GM21515 (cell line): ENCODE results near the gene PHLDA1.

Experiments
- ATAC-seq: cut with Tn5 transposase; IDR thresholded peaks from one replicate; pipeline ENCODE4 v1.9.1; 2021; ENCODE audit not compliant: unreplicated experiment

The PHLDA1 gene

DNA sequence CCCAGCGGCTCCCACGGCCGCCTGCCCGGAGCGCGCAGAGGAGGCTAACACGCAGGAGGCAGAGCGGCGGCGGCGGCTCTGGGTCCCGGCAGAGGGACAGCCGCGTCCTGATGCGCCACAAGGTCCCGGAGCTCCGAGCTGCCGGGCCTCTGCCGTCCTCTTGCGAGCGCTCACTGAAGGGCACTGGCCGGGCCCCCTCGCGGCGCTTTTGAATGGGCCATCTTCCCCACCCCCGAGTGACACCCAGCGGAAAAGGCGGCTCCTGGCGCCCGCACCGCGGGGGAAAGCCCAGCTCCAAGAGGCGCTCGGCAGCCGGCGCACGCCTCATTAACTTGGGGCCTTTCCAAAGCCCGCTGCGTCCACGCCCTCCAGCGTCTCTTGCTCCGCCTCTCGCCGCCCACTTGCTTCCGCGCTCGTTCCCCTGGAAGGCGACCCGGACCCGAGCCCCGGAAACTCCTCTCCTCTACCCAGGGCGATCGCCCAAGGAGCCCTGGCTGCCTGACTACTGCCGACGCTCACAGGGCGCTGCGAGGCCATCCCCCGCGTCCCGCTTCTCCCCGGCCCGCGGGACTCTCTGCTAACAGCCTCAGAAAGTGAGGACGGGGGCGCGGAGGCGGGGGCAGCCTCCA, at the start of gene PHLDA1:
Gene PHLDA1 (minus strand): TSS at position 363 of the 629 bp plus-strand sequence.
- peak; percentile 84 for ATAC-seq

DNA sequence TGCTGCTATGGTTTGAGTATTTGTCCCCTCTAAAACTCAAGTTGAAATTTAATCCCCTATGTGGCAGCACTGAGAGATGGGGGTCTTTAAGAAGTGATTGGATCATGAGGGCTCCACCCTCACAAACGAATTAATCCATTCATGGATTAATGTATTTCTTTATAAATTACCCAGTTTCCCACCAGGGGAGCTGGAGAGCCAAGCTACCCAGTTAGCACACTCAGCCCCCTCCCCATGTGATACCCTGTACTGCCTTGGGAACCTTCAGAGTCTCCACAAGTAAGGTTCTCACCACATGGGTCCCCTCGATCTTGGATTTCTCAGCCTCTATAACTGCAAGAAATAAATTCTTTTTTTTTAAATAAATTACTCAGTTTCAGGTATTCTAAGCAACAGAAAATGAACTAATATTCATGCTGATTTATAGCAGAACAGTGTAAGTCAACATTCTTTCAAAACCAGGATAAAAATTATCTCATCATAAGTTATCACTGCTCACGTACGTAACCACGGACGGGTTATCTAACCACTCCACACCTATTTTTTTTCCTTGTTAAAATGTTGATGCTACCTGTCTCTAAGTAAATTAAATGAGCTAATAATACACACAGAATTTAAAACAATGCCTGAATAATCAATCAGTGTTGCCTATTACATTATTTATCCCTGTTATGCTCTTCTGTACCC, 49.3 kb upstream of the PHLDA1 start:
- ATAC-seq, result no peak

DNA sequence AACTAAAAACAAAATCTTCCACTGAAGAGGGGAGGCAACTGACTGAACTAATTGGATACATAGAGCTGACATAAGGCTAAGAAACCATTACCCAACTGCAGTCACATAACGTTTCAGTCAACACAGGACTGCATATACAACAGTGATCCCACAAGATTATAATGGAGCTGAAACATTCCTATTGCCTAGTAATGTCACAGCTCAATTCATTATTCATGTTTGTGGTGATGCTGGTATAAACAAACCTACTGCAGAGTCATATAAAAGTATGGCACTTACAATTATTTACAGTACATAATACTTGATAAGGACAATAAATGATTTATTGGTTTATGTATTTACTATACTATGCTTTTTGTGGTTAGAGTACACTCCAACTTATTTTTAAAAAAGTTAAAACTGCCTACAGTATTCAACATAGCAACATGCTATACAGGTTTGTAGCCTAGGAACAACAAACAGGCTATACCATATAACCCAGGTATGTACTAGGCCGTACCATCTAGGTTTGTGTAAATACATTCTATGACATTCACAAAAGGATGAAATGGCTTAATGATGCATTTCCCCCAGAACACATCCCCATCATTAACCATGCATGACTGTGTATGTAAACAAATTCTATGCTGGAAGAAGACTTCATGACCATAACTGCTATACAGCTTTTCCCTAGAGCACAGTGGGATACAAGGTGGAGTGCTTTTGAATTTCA, 48.6 kb upstream of the PHLDA1 start:
- ATAC-seq, result no peak

DNA sequence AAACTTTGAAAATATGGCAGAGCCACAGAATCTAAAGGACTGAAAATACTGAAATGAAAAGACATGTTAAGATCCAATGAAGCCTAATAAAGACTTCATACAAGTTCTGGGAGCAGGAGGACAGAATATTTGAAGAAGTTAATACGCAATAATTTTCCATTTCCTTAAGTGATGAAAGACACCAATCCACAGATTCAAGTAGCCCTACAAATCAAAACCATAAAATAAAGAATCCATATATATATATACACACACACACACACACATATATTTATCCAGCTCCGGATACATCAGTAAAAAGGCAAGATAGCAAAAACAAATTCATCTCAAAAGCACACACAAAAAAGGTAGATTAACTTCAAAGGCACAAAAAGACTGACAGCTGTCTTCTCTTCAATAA, 47.2 kb upstream of the PHLDA1 start:
- ATAC-seq, result no peak

DNA sequence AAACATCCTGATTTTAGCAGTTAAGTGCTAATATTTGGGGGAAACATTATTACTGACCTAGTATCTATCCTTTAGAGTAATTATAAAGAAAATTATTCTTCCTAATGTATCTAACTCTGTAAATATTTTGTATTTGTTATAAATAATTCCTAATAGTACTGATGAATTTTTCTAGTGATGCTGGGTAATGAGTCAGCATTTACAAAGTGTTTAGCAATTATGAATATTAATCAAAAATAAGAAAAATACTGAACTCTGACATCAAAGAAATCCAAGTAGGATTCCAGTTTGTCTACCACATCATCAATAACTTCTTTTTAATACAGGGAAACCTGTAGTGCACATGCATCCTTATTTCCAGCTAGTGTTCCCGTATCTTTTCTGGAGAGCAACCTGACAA, 43.9 kb upstream of the PHLDA1 start:
- no peak for ATAC-seq

DNA sequence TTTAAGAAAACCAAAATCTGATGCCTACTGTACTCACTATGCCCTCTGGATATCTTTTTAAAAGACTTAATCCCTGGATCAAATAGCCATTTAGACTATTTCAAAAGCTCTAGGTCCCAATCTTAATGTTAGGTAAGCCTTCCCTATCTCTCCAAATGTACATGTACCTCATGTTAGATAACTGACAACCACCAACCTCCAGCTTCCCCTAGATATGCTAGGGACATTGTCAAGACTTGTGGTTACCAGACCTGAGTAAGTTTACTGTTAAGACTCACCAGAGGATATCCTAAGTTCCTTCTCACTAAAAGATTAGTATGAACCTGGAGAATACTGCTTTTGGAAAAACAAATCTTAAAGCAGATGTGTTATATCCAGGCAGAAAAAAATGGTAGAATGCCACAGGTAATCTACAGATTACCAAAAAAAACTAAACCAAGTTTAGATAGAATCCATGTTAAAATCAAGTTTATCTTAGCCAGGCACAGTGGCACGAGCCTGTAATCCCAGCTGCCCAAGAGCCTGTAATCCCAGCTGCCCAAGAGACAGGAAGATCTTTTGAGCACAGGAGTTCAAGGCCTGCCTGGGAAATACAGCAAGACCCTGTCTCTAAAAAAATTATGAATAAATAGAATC, 43.2 kb upstream of the PHLDA1 start:
- no peak for ATAC-seq

DNA sequence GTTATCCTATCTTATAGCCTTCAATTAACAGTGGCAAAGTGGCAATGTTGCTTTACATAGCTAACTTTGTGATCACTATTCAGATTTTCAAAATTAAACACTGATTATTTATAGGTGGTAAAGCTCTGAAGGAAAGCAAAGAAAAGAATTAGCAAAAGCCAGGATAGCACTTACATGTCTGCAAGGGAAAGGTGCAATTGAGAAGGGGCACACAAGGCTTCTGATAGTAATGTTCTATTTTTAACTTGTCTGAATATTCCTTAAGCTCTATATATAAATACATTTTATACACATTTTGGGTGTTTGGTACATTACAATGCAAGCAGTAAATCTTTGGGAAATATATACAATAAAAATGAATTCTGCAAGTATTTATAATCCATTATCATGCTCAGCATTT, 42.0 kb upstream of the PHLDA1 start:
- ATAC-seq, result no peak

DNA sequence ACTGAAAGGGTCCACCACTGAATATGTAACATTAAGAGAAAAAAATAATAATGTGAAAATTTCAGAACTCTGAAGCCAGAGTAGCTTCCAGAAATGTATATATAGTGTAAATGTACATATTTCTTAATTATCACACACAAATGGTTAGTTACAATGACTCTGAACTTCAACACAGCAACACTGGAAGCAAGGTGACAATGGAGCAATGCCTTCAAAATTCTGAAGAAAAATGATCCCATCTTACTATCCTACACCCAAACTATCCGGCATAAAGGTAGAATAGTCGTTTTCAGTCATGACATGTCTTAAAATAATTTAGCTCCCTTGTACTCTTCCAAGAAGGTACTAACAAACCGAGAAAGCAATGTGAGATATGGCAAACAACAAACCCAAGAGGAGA, 41.0 kb upstream of the PHLDA1 start:
- no peak for ATAC-seq

DNA sequence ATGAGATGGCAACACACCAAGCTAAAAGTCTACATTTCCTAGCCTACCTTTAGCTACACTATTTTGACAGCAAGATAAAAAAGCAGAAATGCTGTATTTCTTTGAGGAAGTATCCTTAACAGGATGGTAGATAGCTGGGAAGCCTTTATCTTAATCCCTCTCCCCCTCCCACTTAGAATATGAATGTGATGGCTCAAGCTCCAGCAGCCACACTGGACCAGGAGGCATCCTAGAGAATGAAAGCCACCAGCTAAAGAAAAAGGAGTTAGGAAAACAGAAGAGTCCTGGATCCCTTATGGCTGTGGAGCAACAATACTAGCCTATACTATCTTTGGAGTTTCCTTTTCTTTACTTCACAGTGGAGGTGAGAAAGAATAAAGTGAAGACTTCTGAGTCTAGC, 37.8 kb upstream of the PHLDA1 start:
- ATAC-seq, result no peak

DNA sequence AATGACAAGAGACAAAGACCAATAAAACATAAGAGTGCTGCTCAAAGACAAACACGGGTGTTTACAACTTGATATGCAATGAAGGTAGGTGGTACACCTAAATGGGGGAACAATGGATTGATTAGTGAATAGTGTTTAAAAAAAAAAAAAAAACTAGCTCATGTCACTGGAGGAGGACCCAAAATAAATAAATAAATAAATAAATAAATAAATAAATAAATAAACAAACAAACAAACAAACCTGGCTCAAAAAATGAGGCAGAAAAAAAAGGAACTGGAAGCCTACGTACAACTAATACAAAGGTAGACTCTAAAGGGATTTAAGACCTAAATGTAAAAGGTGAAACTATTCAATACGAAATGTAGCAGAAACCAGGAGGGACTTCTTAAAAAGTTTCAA, 34.3 kb upstream of the PHLDA1 start:
- ATAC-seq, result no peak

DNA sequence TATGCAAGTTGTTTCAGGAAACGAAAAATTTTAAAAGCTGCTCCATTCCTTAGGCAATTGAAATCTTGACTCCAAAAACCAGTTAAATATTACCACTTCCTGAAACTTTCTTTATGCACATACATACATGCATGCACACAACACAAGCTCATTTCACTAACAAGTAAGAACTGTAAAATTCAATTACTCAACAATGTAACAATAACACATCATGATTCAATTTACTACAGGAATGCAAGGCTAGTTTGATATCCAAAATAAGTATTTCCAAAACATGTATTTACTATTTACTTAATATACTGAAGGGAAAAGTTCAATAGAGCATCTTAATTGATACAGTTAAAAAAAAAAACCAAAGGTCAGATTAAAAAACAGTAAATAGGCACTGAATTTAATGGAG, 33.3 kb upstream of the PHLDA1 start:
- ATAC-seq, result no peak

DNA sequence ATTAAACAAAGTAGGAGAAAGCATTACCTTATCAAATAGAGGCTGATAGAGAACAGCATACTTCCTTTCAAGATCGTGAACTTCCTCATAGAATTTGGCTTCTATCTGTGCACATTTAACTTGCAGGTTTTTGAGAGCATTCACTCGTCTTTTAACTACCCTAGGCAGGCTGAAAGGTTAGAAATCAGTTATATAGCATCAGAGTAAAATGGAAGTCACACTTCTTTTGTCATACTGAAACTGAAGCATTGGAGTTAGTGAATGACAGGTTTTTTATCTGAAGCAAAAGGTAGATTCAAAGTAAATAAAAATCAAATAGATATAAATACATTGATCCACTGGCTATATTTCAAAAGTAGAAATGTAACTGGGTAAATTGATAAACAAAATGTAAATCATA, 28.5 kb upstream of the PHLDA1 start:
- no peak for ATAC-seq

DNA sequence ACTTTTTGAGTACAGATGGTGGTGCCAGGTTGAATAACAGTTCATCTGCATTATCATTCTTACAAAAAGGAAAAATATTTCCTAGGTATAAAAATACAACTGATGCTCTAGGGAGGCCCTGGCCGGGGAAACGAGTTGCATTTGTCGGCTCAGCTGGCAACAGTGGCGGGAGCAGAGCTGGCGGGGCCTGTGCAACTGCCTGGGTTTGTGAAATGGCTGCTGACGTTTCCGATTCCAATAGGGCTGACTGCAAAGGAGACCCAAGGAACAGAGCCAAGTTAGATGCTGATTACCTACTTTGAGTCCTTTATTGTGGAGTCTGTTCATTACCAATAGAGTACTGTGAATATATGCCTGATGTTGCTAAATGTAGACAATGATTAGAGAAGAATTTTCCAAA, 25.8 kb upstream of the PHLDA1 start:
- ATAC-seq, result no peak

DNA sequence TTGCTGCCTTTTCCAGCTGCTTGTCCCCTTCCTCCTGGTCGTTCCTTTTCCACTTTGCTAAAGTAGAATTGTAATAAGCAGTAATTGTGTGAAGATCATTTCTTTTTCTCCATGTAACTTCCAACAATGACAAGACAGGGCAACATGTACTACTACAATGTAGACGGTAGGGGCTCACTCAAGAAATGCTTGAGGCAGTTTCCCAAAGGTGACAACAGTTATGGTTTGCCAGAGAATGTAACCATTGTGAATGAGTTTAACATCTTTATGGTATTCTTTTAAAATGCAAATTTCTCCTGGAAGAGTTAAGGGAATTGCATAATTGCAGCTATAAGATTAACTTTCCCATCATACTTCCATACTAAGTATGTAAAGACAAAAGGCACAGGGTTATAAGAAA, 23.8 kb upstream of the PHLDA1 start:
- no peak for ATAC-seq

DNA sequence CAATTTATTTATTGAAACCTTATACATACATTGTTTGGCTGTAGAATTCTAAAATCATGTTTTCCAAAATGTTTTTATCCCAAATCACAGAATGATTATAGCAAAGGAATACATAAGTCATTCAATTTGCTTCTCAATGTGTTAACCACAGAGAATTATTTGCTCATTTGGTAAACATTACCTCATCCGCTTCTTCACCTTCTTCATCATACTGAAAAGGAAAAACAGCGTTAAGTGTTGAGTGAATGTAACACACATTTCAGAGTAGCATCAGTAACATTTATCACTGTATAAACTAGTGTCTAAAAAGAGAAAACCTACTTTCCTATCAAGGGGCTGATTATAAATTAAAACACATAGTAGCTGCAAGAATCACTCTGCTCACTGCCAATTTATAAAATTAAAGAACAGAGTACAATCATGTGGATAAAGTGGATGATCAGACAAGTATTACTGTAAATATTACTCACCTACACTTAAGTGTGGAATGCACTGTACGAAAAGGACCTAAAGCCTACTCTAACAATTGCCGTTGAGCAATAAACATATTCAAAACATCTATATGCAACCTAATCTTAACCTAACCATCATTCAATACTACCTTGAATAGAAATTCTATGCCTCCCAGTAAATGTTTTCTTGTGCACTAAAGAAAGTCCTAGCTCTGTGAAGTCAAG, 18.1 kb upstream of the PHLDA1 start:
- ATAC-seq, result no peak

DNA sequence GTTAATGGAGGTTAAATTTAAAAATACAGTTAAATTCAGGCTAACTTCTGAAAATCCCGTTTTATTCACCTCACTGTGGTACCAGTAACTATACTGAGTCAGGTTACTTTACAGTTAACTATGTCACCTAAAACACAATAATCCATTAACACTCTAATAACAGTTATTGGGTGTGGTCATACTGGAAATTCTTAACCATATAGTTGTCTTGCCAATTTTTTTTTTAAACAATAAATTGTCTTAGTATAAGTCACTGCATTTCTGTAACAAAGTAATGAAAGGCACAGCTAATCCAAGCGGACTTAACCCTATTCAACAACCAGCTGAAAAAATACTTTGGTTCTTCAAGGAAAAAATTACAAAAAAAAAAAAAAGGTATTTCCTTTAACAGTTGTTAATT, 16.2 kb upstream of the PHLDA1 start:
- ATAC-seq, result no peak

DNA sequence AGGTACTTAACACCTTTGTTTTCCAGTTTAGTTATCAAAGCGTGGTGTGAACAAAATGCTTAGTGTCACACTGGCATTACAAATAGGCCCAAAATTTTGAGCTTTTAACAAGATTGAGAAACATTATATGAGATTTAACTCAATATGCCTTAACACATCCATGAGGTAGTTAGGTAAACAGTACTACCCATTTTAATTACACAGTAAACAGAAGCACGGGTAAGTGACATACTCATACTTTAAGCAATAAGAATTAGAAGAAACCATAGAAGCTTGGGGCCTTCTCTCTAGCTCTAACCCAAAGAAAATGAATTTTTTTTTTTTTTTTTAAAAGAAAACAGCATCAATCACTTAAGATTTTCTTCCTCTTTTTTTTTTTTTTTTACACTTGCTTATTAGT, 15.5 kb upstream of the PHLDA1 start:
- ATAC-seq, result no peak

DNA sequence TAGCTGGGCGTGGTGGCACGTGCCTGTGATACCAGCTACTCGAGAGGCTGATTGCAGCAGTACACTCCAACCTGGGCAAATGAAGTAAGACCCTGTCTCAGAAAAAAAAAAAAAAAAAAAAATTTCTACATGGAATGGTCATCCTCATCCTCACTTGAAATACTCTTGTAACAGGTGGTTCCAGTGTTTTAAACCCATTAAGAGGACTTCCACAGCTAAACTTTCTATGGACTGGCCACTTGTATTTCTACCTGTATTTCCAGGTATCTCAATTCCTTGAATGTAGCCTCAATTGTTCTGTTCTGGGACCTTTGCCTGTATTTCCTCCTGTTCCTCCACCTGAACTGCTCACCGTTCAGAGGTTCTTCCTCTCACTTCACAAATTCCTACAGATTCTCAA, 11.8 kb upstream of the PHLDA1 start:
- no peak for ATAC-seq

DNA sequence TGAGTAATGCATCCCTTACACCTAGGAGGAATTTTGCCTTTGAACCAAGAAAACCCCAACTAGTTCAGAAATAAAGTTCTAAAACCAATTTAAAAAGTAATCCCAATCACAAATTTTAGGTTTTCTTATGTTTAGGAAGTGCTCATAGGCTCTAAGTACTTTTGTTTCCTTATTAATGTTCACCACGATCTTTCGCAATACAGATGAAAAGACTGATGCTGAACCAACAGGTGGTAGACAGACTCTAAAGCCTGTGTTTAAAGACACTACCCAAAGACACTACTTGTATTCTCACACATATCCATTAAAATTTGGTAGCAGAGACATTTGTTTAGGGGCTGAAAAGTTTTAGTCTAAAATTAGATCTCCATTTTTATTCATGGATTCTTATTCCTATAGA, 10.6 kb upstream of the PHLDA1 start:
- no peak for ATAC-seq

DNA sequence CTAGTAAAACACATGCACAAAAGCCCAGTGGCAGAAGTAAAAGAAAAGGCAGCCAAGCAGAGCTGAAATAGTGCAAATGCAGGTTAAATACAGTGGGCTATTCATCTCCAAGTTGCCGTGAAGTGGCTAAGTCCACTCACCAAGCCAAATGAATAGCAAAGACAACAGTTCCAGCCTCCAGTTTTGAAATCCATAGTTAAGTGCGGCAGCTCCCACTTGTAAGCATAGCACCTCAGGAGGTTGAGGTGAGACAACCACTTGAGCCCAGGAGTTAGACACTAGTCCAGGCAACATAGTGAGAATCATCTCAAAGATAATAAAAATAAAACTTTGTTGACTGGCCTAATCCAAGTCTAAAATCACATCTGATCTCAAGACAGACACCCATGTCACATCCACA, 9.8 kb upstream of the PHLDA1 start:
- no peak for ATAC-seq

DNA sequence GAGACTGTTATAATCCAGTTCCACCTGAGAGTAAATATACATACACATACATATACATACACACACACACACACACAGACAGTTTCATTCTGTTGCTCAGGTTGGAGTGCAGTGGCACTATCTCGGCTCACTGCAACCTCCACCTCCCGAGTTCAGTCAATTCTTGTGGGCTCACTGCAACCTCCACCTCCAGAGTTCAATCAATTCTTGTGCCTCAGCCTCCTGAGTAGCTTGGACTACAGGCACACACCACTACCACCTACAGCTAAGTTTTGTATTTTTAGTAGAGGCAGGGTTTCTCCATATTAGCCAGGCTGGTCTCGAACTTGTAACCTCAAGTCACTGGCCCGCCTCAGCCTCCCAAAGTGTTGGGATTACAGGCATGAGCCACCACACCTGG, 8.9 kb upstream of the PHLDA1 start:
- no peak for ATAC-seq
